Adipose tissue (tissue), 3 donors: ENCODE data around the gene CNNM3. TPM values are rescaled to one million over a fixed set of nuclear protein-coding genes. Genes with fewer than 3 reads are reported as not detected.
A peak's percentile ranks its signal among the peaks of the same experiment; 100 is the strongest.
"Not testable (repeated sequence)": the region's sequence is repeated elsewhere in the genome, so short reads cannot be mapped to it uniquely, and the experiment has no call there.

Source experiments
- H3K27ac ChIP-seq: one replicate; pipeline ENCODE4 v1.5.1; 2013; ENCODE audit warnings: low read depth, low read length
- WGBS, 3 donors: extraction: QIAGEN DNeasy Blood & Tissue Kit; methylation state at CpG; one replicate each; pipeline ENCODE4 v1.1.7; 2013; 5-methylcytosine and 5-hydroxymethylcytosine counted together
- polyA plus RNA-seq, 3 donors: library from polyadenylated mRNA; stranded (reverse); fragments of 200-250 nt; gene quantifications; one replicate each; pipeline ENCODE4 v1.2.3, GENCODE V29; 2013
- donor health status: healthy with polysubstance abuse.
- donor health status: Bipolar disorder and iron deficiency.
- donor health status: healthy.

CNNM3 gene
- polyA plus RNA-seq, 3 donors = 3.6 to 17.9 (median 8.3) TPM

- 94 to 98% (median 97%) methylated on average over 22 to 23 of the region's 23 CpGs for WGBS, 3 donors
Observed at GRCh38 chr2:96797066-96797625, 18.9 kb upstream of the CNNM3 start.

GRCh38 chr2:96798733-96799622 lies 17.1 kb upstream of the CNNM3 start:
- WGBS, 3 donors = 86 to 90% (median 88%) methylated on average over 21 to 23 of the region's 23 CpGs

More at GRCh38 chr2:96797066-96797625, 18.9 kb upstream of the CNNM3 start:
- no peak overlapping the region for H3K27ac ChIP-seq

GRCh38 chr2:96799623-96799935 lies 16.5 kb upstream of the CNNM3 start:
- 89 to 93% (median 90%) methylated on average over 8 of the region's 8 CpGs for WGBS, 3 donors
- H3K27ac ChIP-seq = peak overlapping the region; percentile 19

More at GRCh38 chr2:96798733-96799622, 17.1 kb upstream of the CNNM3 start:
- H3K27ac ChIP-seq = no peak overlapping the region

GRCh38 chr2:96800061-96801004 lies 15.7 kb upstream of the CNNM3 start:
- no peak overlapping the region for H3K27ac ChIP-seq
- 81 to 89% (median 84%) methylated on average over 25 to 27 of the region's 27 CpGs for WGBS, 3 donors

- WGBS, 3 donors = 38 to 48% (median 47%) methylated on average over 14 to 15 of the region's 15 CpGs
- no peak overlapping the region for H3K27ac ChIP-seq
Observed at GRCh38 chr2:96801005-96801785, 14.9 kb upstream of the CNNM3 start.

- 80 to 83% (median 81%) methylated on average over 10 of the region's 10 CpGs for WGBS, 3 donors
- H3K27ac ChIP-seq = no peak overlapping the region
Observed at GRCh38 chr2:96801786-96802595, 14.1 kb upstream of the CNNM3 start.

GRCh38 chr2:96802721-96803120 lies 13.3 kb upstream of the CNNM3 start:
- H3K27ac ChIP-seq = no peak overlapping the region
- WGBS, 3 donors = 88 to 97% (median 95%) methylated on average over 7 of the region's 7 CpGs

GRCh38 chr2:96804986-96805385 lies 11.1 kb upstream of the CNNM3 start:
- no peak overlapping the region for H3K27ac ChIP-seq

- WGBS, 3 donors = 92 to 96% (median 95%) methylated on average over 11 to 16 of the region's 20 CpGs
- H3K27ac ChIP-seq = not testable (repeated sequence)
Observed at GRCh38 chr2:96805946-96806345, 10.1 kb upstream of the CNNM3 start.

GRCh38 chr2:96806468-96807126 lies 9.5 kb upstream of the CNNM3 start:
- 86 to 88% (median 87%) methylated on average over 23 of the region's 23 CpGs for WGBS, 3 donors
- no peak overlapping the region for H3K27ac ChIP-seq

- 78 to 95% (median 94%) methylated on average over 10 of the region's 10 CpGs for WGBS, 3 donors
Observed at GRCh38 chr2:96807127-96807471, 9.0 kb upstream of the CNNM3 start.

GRCh38 chr2:96808176-96808837 lies 7.8 kb upstream of the CNNM3 start:
- no peak overlapping the region for H3K27ac ChIP-seq
- WGBS, 3 donors = 75 to 91% (median 88%) methylated on average over 10 of the region's 10 CpGs

More at GRCh38 chr2:96807127-96807471, 9.0 kb upstream of the CNNM3 start:
- H3K27ac ChIP-seq = no peak overlapping the region

GRCh38 chr2:96809216-96809882 lies 6.7 kb upstream of the CNNM3 start:
- WGBS, 3 donors = 81 to 90% (median 89%) methylated on average over 13 of the region's 13 CpGs
- no peak overlapping the region for H3K27ac ChIP-seq

GRCh38 chr2:96809951-96810782 lies 5.9 kb upstream of the CNNM3 start:
- H3K27ac ChIP-seq = no peak overlapping the region
- WGBS, 3 donors = 82 to 88% (median 86%) methylated on average over 12 of the region's 12 CpGs

GRCh38 chr2:96810783-96811192 lies 5.3 kb upstream of the CNNM3 start:
- WGBS, 3 donors = 78 to 95% (median 91%) methylated on average over 5 of the region's 5 CpGs
- no peak overlapping the region for H3K27ac ChIP-seq
